Uterus (tissue), 2 donors: ENCODE data around the gene CACNA1B.

ENCODE experiments used
- CTCF ChIP-seq, 4 experiments: fragments of 200-600 bp in 2 of 4; fragments of 450-650 bp in 2 of 4; sonication (generic) in 2 of 4; IDR thresholded peaks; one replicate each; pipeline ENCODE4 v1.5.1; 2016 to 2019; ENCODE audit warnings: antibody characterized with exemption in 4 of 4, mild to moderate bottlenecking in 2 of 4, moderate library complexity in 1 of 4
- POLR2A ChIP-seq, 2 donors: fragments of 450-650 bp; IDR thresholded peaks; one replicate each; pipeline ENCODE4 v1.6.1; 2016; ENCODE audit warnings: antibody characterized with exemption in 2 of 2, mild to moderate bottlenecking in 1 of 2, moderate library complexity in 1 of 2

GRCh38 chr9:138115506-138115905, 237.9 kb downstream of the CACNA1B start:
- TF ChIP-seq CTCF (IDR thresholded peaks at IDR 0.05) (no peak), POLR2A (IDR thresholded peaks at IDR 0.05) (no peak)
